Measurements from ENCODE around the gene DIO3. TPM values are rescaled to one million over a fixed set of nuclear protein-coding genes. Genes with fewer than 3 reads are reported as not detected.

DIO3 gene
- polyA plus RNA-seq, 1 donor from 2014 or later: not detected

DNA sequence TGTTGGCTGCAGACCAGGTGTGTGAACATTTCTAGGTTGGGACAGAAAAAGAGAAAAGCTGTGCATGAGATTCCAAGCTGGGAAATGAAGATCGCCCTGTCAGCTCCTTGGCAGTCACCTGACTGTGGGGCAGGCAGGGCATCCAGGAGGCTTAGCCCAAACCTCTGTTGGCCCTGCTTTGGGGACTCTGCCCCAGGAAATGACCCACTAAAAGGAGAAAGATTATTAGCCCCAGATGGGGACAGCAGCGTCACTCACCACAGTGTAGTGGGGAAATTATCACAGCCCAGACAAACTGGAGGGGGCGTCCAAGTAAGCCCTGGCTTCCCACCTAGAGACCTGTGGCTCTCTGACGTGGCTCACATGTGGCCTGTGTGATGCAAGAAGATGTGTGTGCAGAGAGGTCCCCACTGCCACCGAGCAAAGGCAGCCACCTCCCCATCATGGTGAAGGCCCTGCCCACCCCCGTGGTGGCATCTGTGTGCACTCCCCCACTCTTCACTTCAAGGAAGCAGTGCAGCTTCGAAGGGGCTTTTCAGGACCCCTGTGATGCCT lies 39.1 kb downstream of the DIO3 start:
- Mint-ChIP-seq H3K27ac (no peak overlapping the region), H3K36me3 (no peaks in the 10 kb centered on the region), H3K4me1 (peaks cover 4 to 19% (median 7%) of the 10 kb centered on the region in 3 donors), H3K9me3 (peaks cover 3 to 6% (median 4%) of the 10 kb centered on the region in 3 donors), H3K4me3 (no peak overlapping the region), H3K27me3 (no peaks in the 10 kb centered on the region)

DNA sequence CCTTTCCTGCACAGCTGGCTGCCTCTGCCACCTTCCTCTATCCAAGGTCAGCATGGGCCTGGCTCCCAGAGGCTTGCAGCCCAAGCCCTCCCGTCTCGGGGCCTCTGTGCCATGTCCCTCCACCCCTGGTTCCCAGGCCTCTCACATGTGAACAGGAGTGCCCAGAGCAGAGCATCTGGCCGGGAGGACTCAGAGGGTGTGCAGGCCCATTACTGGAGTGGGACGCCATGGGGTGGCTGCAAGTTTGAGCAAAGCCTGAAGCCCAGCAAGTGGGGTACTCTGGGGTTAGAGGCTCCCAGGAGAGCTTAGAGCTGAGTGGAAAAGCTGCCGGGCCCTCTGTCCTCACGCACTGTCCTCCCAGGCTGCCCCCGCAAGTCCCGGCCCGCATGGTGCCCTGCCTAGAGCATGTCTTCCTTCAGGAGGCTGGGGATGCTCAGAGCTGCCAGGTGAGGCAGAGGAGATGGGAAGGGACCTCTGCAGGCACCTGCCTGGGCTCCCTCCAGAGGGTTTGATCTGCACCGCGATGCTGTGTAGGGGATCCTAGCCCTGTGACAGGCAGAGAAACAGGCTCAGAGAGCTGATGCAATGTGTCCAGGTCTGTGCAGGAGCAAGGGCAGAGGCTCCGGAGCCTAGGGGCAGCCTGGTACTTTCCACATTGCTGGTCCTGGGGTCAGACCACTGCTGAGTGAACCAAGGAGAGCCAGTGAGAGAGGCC lies 39.8 kb downstream of the DIO3 start:
- Mint-ChIP-seq H3K4me3 (no peak overlapping the region), H3K36me3 (no peaks in the 10 kb centered on the region), H3K4me1 (peaks cover 1 to 14% (median 7%) of the 10 kb centered on the region in 3 donors), H3K9me3 (peaks cover 0 to 6% (median 4%) of the 10 kb centered on the region in 3 donors), H3K27me3 (no peaks in the 10 kb centered on the region), H3K27ac (no peak overlapping the region)

DNA sequence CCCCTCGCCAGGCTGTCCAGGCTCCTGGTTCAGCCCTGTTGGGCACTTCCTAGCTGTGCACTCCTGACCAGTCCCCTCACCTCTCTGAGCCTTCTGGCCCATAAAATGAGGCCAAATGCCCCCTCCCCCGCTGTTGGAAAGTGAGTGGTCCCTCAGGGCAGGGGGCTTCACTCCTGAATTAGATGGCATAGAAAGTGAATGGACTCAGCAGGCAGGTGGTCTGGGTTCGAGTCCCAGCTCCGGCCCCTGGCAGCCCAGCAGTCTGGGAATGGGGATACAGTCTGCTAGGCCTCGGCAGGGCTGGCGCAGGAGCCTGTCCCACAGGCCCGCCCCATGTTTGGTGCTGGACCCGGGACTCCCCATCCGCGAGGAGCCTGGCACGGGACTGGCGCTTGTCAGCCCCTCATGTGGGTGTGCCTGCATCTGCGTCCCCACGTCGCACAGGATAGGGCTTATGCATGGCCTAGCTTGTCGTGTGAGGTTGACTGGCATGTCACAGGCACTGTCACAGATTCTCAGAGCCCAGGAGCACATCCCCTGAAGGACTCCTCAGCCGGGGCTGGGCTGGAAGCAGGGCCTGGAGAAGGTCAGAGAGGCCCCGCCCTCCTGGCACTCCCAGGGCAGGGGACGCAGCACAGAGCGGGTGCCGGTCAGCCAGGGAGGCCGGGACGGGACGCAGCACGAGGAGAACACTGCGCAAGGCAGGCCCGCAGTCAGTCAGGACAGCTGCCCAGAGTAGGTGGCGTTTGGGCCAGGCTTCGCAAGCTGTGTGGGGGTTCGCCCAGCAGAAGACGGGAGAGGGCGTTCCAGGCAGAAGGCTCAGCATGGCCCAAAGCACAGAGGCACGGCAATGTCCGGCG lies 40.5 kb downstream of the DIO3 start:
- Mint-ChIP-seq H3K27ac (no peak overlapping the region), H3K4me3 (no peak overlapping the region), H3K9me3 (peaks cover 0 to 6% (median 4%) of the 10 kb centered on the region in 3 donors), H3K27me3 (no peaks in the 10 kb centered on the region), H3K4me1 (peaks cover 0 to 7% (median 6%) of the 10 kb centered on the region in 3 donors), H3K36me3 (no peaks in the 10 kb centered on the region)

DNA sequence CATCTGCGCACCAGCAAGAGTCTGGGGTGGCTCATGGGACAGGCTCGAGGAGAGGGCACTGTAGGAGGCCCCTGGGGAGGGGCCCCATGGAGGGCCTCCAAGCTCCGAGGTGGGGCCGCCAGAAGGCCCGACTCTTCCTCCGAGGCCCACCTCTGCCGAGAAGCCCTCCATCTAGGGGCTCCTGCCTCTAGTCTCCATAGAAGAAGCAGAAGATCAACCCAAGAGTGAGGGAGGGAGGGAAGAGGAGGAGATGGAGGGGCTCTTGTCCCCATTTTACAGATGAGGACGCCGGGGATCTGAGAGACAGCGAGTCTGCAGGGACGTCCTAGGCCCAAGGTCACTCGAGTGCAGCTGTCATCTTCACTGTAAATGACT lies 41.2 kb downstream of the DIO3 start:
- no peaks in the 10 kb centered on the region for H3K27me3 Mint-ChIP-seq
- peaks cover 0 to 6% (median 3%) of the 10 kb centered on the region in 3 donors for H3K4me1 Mint-ChIP-seq
- H3K9me3 Mint-ChIP-seq: peaks cover 0 to 5% (median 4%) of the 10 kb centered on the region in 3 donors
- no peak overlapping the region for H3K4me3 Mint-ChIP-seq
- no peaks in the 10 kb centered on the region for H3K36me3 Mint-ChIP-seq
- H3K27ac Mint-ChIP-seq: no peak overlapping the region

DNA sequence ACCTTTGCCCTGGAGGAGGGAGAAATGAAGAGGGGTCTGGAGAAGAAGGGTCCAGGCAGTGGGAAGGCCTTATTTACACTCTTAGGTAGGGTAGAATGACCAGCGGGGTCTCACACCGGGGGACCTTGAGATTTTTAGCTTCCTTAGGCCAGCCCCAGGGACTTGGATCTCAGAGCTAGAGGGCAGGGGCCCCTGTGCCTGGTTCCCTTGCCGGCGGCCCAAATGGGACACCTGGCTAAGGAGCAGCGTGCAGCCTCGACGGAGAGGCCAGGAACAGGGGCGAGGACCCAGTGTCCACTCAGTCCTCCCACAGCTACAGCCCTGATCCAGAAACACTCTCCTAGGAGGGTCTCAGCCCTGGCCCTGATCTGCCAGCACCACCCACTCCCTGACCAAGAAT lies 41.8 kb downstream of the DIO3 start:
- H3K27me3 Mint-ChIP-seq: no peaks in the 10 kb centered on the region
- no peaks in the 10 kb centered on the region for H3K36me3 Mint-ChIP-seq
- H3K9me3 Mint-ChIP-seq: no peaks in the 10 kb centered on the region
- no peak overlapping the region for H3K27ac Mint-ChIP-seq
- no peak overlapping the region for H3K4me3 Mint-ChIP-seq
- H3K4me1 Mint-ChIP-seq: no peaks in the 10 kb centered on the region

DNA sequence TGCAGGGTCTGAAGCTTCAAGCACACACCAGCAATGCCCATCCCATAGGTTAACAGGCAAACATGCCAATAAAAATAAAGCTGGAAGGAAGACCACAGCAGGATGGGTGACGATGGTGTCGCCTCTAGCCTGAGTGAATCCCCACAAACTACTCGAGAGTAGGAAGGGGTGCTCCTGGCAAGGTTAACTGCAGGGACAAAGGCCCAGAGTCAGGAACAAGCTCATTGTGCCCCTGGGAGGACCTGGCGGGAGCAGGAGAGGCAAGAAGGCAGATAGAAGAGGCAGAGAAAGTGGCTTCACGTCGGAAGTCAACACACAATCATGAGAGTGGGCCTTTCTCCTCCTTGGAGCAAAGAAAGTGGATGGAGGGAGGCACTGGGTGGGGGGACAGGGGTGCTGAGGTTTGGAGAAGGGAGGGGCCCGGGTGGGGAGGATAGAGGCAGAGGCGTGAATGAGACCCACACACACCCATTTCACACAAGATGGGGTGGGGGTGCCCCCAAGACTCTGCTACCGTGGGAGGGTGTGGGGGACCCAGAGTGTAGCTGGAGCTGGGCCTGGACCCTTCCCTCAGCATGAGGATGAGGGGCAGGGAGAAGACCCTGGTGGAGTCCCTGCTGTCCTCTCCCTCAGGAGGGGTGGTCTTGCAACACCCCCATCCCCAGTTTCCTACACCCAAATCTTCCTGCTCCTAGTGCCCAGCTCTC lies 43.1 kb downstream of the DIO3 start:
- no peaks in the 10 kb centered on the region for H3K4me1 Mint-ChIP-seq
- no peak overlapping the region for H3K27ac Mint-ChIP-seq
- H3K27me3 Mint-ChIP-seq: peaks cover 3% of the 10 kb centered on the region
- H3K9me3 Mint-ChIP-seq: no peaks in the 10 kb centered on the region
- H3K36me3 Mint-ChIP-seq: no peaks in the 10 kb centered on the region
- no peak overlapping the region for H3K4me3 Mint-ChIP-seq

DNA sequence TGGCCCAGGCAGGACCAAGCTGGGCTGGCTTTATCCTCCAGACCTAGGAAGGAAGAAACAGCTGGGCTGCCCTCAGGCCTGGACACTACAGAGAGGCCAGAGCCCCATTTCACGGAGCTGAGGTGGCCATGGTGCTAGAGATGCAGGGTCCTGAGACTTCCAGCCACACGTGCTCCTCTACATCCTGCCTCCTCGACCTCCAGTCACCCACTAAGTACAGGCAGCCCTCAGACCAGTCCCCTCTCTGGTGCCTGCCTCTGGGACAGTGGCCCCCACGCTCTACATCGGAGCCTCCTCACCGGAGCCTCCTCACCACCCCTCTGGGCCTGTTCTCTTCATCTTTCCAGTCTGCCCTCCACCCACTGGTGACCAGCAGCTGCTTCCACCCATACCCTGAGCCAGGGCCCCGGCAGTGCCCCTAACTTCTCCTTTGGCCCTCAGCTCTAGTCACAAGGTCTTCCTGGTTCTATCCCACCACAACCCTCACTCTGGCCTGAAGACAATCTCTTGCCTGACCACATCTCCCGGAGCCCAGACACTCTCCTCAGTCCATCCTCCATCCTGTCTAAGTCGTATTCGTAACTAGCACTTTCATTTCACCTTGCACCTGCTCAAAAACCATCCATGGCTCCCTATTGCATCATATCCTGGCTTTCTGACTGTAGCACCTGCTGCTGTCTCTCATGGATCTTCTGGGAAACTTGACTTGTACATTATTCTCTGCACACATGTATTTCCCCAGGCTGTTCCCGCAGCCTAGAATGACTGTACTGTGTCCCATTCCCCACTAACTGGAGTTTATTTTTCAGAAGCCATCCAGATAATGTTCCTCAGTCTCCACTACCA lies 43.9 kb downstream of the DIO3 start:
- no peaks in the 10 kb centered on the region for H3K9me3 Mint-ChIP-seq
- H3K4me1 Mint-ChIP-seq: no peaks in the 10 kb centered on the region
- H3K27me3 Mint-ChIP-seq: peaks cover 3% of the 10 kb centered on the region
- no peak overlapping the region for H3K4me3 Mint-ChIP-seq
- H3K27ac Mint-ChIP-seq: no peak overlapping the region
- H3K36me3 Mint-ChIP-seq: no peaks in the 10 kb centered on the region

DNA sequence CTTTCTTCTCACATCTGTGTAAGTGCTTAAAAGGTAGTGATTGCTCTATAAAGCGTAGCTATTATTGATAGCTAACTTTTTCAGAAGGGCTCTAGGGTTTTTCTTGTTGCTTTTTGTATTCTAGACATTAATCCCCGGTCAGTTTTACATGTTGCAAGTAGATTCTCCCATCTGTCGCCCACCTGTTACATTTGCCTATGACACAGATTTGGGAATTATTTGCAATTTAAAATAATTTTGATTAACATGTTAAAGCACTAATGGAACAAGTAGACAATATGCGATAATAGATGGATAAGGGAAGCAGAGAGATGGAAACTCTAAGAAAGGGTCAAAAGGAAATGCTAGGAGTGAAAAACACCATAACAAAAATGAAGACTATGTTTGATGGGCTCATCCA lies 44.5 kb downstream of the DIO3 start:
- Mint-ChIP-seq H3K4me1 (no peaks in the 10 kb centered on the region), H3K4me3 (no peak overlapping the region), H3K36me3 (no peaks in the 10 kb centered on the region), H3K27me3 (peaks cover 4% of the 10 kb centered on the region), H3K9me3 (no peaks in the 10 kb centered on the region), H3K27ac (no peak overlapping the region)

Other genes starting within 250 kb of the DIO3 start
- 106 TPM for gene PPP2R5C, start 200.2 kb downstream of the DIO3 start, polyA plus RNA-seq

Measured in IgD-negative memory B cell (primary cell).